NCI-H2171 (cell line): ENCODE measurements around the gene CABCOCO1.
A peak's percentile ranks its signal among the peaks of the same experiment; 100 is the strongest.

Experiments used
- DNase-seq: peaks from one replicate; lab custom pipeline; 2025; lab: John Stamatoyannopoulos, UW

CABCOCO1 gene

GRCh38 chr10:61662794-61663259, at the start of gene CABCOCO1:
TSS of gene CABCOCO1 (plus strand) at chr10:61662929. CDS start at chr10:61662973, 44 bp downstream.
- peak; percentile 57 for DNase-seq

- DNase-seq, result no peak
These were observed 49.1 kb upstream of the CABCOCO1 start for GRCh38 chr10:61613665-61614064.

- DNase-seq, result no peak
These were observed 46.1 kb upstream of the CABCOCO1 start for GRCh38 chr10:61616611-61617010.

- DNase-seq, result no peak
These were observed 45.5 kb upstream of the CABCOCO1 start for GRCh38 chr10:61617180-61617579.

GRCh38 chr10:61617586-61617985, 45.1 kb upstream of the CABCOCO1 start:
- DNase-seq, result no peak

- DNase-seq, result no peak
These were observed 44.3 kb upstream of the CABCOCO1 start for GRCh38 chr10:61618388-61618961.

- no peak for DNase-seq
These were observed 42.2 kb upstream of the CABCOCO1 start for GRCh38 chr10:61620506-61620905.

- no peak for DNase-seq
These were observed 41.1 kb upstream of the CABCOCO1 start for GRCh38 chr10:61621605-61622051.

GRCh38 chr10:61623161-61623560, 39.6 kb upstream of the CABCOCO1 start:
- DNase-seq, result no peak

- DNase-seq, result no peak
These were observed 36.5 kb upstream of the CABCOCO1 start for GRCh38 chr10:61626209-61626608.

- no peak for DNase-seq
These were observed 35.5 kb upstream of the CABCOCO1 start for GRCh38 chr10:61627266-61627665.

GRCh38 chr10:61628151-61628874, 34.4 kb upstream of the CABCOCO1 start:
- no peak for DNase-seq

- no peak for DNase-seq
These were observed 33.7 kb upstream of the CABCOCO1 start for GRCh38 chr10:61628875-61629513.

- no peak for DNase-seq
These were observed 33.2 kb upstream of the CABCOCO1 start for GRCh38 chr10:61629576-61629975.

GRCh38 chr10:61632057-61632670, 30.6 kb upstream of the CABCOCO1 start:
- no peak for DNase-seq

- DNase-seq, result no peak
These were observed 29.1 kb upstream of the CABCOCO1 start for GRCh38 chr10:61633665-61634064.

GRCh38 chr10:61634746-61635145, 28.0 kb upstream of the CABCOCO1 start:
- no peak for DNase-seq

GRCh38 chr10:61635471-61635870, 27.3 kb upstream of the CABCOCO1 start:
- no peak for DNase-seq

- no peak for DNase-seq
These were observed 26.8 kb upstream of the CABCOCO1 start for GRCh38 chr10:61635932-61636331.

- DNase-seq, result no peak
These were observed 22.8 kb upstream of the CABCOCO1 start for GRCh38 chr10:61639952-61640351.

- no peak for DNase-seq
These were observed 21.9 kb upstream of the CABCOCO1 start for GRCh38 chr10:61640856-61641255.

GRCh38 chr10:61642150-61642571, 20.6 kb upstream of the CABCOCO1 start:
- no peak for DNase-seq

GRCh38 chr10:61642676-61643075, 20.1 kb upstream of the CABCOCO1 start:
- no peak for DNase-seq
